Measurements from ENCODE around the gene PAGR1. TPM values are rescaled to one million over a fixed set of nuclear protein-coding genes. Genes with fewer than 3 reads are reported as not detected.

Gene PAGR1
- total and polyA plus RNA-seq, 2 of the 8 experiments (the other 6 are each of a cell fraction or from before 2014, with no cell fraction given) = 35.4 to 56.4 TPM

DNA sequence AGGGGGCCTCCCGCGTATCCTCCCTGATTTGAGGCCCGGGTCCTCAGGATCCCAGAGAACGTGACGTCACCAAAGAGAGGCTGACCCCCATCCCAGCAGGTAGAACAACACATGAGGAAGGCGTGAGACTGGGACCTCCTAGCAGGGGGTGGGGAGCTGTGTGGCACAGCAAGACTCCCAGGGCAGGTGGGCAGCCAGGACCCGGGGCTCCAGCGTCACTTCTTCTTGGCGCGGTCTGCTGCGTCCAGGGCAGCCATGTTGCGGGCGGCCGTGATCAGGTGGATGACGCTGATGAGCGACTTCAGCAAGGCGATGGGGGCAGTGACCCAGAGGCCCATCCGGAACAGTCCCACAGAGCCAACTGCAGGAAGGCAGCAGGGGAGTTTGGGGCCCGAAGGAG, 43.0 kb downstream of the PAGR1 start:
- no peak overlapping the region for H3K14ac ChIP-seq (ENCODE audit: insufficient read length)
- H4K91ac ChIP-seq (replicated peaks; ENCODE audit: insufficient read length, low read length) = no peak overlapping the region
- peaks cover 0 to 4% (median 3%) of the 10 kb centered on the region in 4 experiments; a peak in 3 of 7 replicates for H3K4me1 ChIP-seq (replicated peaks in 1 of 4; ENCODE audit: control insufficient read depth in 3 of 4, insufficient read depth in 4 of 4, low read length in 3 of 4)
- no peak overlapping the region for H3K23ac ChIP-seq (ENCODE audit: insufficient read length)
- H3K79me2 ChIP-seq (ENCODE audit: control insufficient read depth in 1 of 2, insufficient read depth in 2 of 2, low read length in 2 of 2) = peaks cover 0 to 9% of the 10 kb centered on the region in 2 experiments; a peak in 2 of 4 replicates
- H3K23me2 ChIP-seq (ENCODE audit: low read depth, low read length) = peaks cover 8% of the 10 kb centered on the region; the same call in 1 of the 2 replicates
- H3K9me3 ChIP-seq (ENCODE audit: insufficient read depth in 2 of 2, low read depth in 1 of 2, low read length in 1 of 2) = no peaks in the 10 kb centered on the region
- no peak overlapping the region for H2AK5ac ChIP-seq (ENCODE audit: low read depth, low read length)
- H2BK15ac ChIP-seq (ENCODE audit: low read length) = no peak overlapping the region
- WGBS, 2 experiments (ENCODE audit: extremely low coverage in 1 of 2, insufficient coverage in 1 of 2, insufficient read length in 1 of 2, insufficient replicate concordance in 2 of 2, low coverage in 1 of 2, low lambda C conversion rate in 2 of 2, missing lambda C conversion rate in 1 of 2) = 96% methylated on average over 19 of the region's 19 CpGs; no CpG with 5 or more reads in 1 of the 2 experiments
- H4K20me1 ChIP-seq (replicated peaks in 1 of 2; ENCODE audit: control insufficient read depth in 1 of 2, insufficient read depth in 2 of 2, low read length in 2 of 2) = peaks cover 0 to 5% of the 10 kb centered on the region in 2 experiments
- H3K9ac ChIP-seq (replicated peaks in 1 of 4; ENCODE audit: extremely low read depth in 1 of 4, low read depth in 3 of 4, low read length in 3 of 4) = no peak overlapping the region
- H2AFZ ChIP-seq (ENCODE audit: low read length) = no peak overlapping the region
- H4K5ac ChIP-seq (ENCODE audit: insufficient read length, low read depth, low read length) = no peak overlapping the region
- H2BK120ac ChIP-seq (replicated peaks; ENCODE audit: low read depth, low read length) = no peak overlapping the region
- no peak overlapping the region for H3K4me2 ChIP-seq (ENCODE audit: insufficient read depth in 1 of 2, low read depth in 2 of 2, low read length in 2 of 2)
- H3K27ac ChIP-seq (ENCODE audit: low read depth, low read length) = no peak overlapping the region
- no peak for FAIRE-seq
- H2BK5ac ChIP-seq (ENCODE audit: low read depth, low read length) = no peak overlapping the region
- no peak overlapping the region for H3K18ac ChIP-seq (ENCODE audit: extremely low read depth, low read length)
- H2BK20ac ChIP-seq (ENCODE audit: low read length) = no peak overlapping the region
- H2BK12ac ChIP-seq (ENCODE audit: low read depth, low read length) = no peak overlapping the region
- H3K4ac ChIP-seq (replicated peaks; ENCODE audit: insufficient read length, low read depth, low read length) = no peak overlapping the region
- no peak overlapping the region for H4K8ac ChIP-seq (ENCODE audit: extremely low read depth, insufficient read depth, low read length)
- H3K56ac ChIP-seq (replicated peaks; ENCODE audit: insufficient read length, low read depth, low read length) = no peak overlapping the region
- DNase-seq (ENCODE audit: low read depth in 1 of 2, low spot score in 2 of 2) = no peak
- POLR2A ChIA-PET (ENCODE audit: partially characterized antibody) = interaction anchor here (0.7 to 1.6 kb wide), 3 partner anchors 40 to 153 kb away, joined by 3 to 7 read pairs (median 3); partner anchors contain the start of gene SEZ6L2
- CTCF ChIA-PET (ENCODE audit: partially characterized antibody) = interaction anchor here (0.7 to 15.0 kb wide), 4 partner anchors 8 to 143 kb away, joined by 3 to 212 read pairs (median 7); partner anchors contain the start of genes MVP and PAGR1
- no peak overlapping the region for H3K4me3 ChIP-seq (ENCODE audit: extremely low read depth in 1 of 4, insufficient read depth in 2 of 4, low read depth in 3 of 4, low read length in 4 of 4)
- no peaks in the 10 kb centered on the region for H3K27me3 ChIP-seq (replicated peaks in 1 of 4; ENCODE audit: control insufficient read depth in 3 of 4, extremely low read depth in 1 of 4, insufficient read depth in 3 of 4, low read length in 3 of 4)
- peaks cover 9% of the 10 kb centered on the region for H3K79me1 ChIP-seq (ENCODE audit: low read depth, low read length)
- peaks cover 0 to 11% (median 6%) of the 10 kb centered on the region in 4 experiments; a peak in 5 of 8 replicates for H3K36me3 ChIP-seq (ENCODE audit: control insufficient read depth in 2 of 4, insufficient read depth in 4 of 4, low read length in 3 of 4)
- no peak for TF ChIP-seq RXRA (IDR thresholded peaks at IDR 0.05; ENCODE audit: insufficient read depth, low read depth, low read length)
- TF ChIP-seq, protein P1, sequence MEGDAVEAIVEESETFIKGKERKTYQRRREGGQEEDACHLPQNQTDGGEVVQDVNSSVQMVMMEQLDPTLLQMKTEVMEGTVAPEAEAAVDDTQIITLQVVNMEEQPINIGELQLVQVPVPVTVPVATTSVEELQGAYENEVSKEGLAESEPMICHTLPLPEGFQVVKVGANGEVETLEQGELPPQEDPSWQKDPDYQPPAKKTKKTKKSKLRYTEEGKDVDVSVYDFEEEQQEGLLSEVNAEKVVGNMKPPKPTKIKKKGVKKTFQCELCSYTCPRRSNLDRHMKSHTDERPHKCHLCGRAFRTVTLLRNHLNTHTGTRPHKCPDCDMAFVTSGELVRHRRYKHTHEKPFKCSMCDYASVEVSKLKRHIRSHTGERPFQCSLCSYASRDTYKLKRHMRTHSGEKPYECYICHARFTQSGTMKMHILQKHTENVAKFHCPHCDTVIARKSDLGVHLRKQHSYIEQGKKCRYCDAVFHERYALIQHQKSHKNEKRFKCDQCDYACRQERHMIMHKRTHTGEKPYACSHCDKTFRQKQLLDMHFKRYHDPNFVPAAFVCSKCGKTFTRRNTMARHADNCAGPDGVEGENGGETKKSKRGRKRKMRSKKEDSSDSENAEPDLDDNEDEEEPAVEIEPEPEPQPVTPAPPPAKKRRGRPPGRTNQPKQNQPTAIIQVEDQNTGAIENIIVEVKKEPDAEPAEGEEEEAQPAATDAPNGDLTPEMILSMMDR (IDR thresholded peaks at IDR 0.05; ENCODE audit: control extremely low read depth in 1 of 3, insufficient read depth in 1 of 3, low read depth in 1 of 3, low read length in 3 of 3) = no peak
- no peak for TF ChIP-seq SUZ12 (IDR thresholded peaks at IDR 0.05; ENCODE audit: low read length)
